Tibial artery (tissue), 4 donors: ENCODE data around the gene PCGF1.

Experiments
- DNase-seq, 2 donors: peaks; one replicate each; pipeline ENCODE4 v3.0.0-alpha.2; 2019
- H3K27ac ChIP-seq, 2 donors: fragments of 200-600 bp; sonication (generic) in 1 of 2; 1 replicate in 1 of 2; 2 replicates in 1 of 2; pipeline ENCODE4 v1.5.1; 2018 to 2019; ENCODE audit warnings: mild to moderate bottlenecking in 1 of 2
- H3K27me3 ChIP-seq, 2 donors: fragments of 200-600 bp; sonication (generic) in 1 of 2; one replicate each; pipeline versions ENCODE4 v1.5.1 to v1.6.0; 2016 to 2019
- H3K36me3 ChIP-seq, 3 donors: fragments of 200-600 bp; sonication (generic) in 2 of 3; one replicate each; pipeline ENCODE4 v1.5.1; 2016 to 2019; ENCODE audit warnings: mild to moderate bottlenecking in 2 of 3
- H3K4me1 ChIP-seq, 4 donors: fragments of 200-600 bp; sonication (generic) in 2 of 4; 1 replicate in 3 of 4; 2 replicates in 1 of 4; pipeline ENCODE4 v1.5.1; 2016 to 2019
- H3K4me3 ChIP-seq, 2 donors: fragments of 200-600 bp; sonication (generic) in 1 of 2; 1 replicate in 1 of 2; 2 replicates in 1 of 2; pipeline ENCODE4 v1.5.1; 2018 to 2019; ENCODE audit warnings: mild to moderate bottlenecking in 2 of 2
- H3K9me3 ChIP-seq, 3 donors: fragments of 200-600 bp; sonication (generic) in 1 of 3; one replicate each; pipeline ENCODE4 v1.5.1; 2016 to 2019
- intact Hi-C: fragments of 100-400 bp; cut with DNase I; formaldehyde crosslinking; loops from one replicate; pipeline ENCODE4 v1.15.0; 2023; ENCODE audit warnings: low total_unique reads
- TF ChIP-seq, protein P1 (sequence below), 2 experiments: fragments of 200-600 bp in 1 of 2; fragments of 450-650 bp in 1 of 2; IDR thresholded peaks; one replicate each; pipeline ENCODE4 v1.5.1; 2017 to 2019; ENCODE audit warnings: antibody characterized with exemption in 2 of 2, mild to moderate bottlenecking in 1 of 2, moderate library complexity in 1 of 2

The PCGF1 gene

DNA sequence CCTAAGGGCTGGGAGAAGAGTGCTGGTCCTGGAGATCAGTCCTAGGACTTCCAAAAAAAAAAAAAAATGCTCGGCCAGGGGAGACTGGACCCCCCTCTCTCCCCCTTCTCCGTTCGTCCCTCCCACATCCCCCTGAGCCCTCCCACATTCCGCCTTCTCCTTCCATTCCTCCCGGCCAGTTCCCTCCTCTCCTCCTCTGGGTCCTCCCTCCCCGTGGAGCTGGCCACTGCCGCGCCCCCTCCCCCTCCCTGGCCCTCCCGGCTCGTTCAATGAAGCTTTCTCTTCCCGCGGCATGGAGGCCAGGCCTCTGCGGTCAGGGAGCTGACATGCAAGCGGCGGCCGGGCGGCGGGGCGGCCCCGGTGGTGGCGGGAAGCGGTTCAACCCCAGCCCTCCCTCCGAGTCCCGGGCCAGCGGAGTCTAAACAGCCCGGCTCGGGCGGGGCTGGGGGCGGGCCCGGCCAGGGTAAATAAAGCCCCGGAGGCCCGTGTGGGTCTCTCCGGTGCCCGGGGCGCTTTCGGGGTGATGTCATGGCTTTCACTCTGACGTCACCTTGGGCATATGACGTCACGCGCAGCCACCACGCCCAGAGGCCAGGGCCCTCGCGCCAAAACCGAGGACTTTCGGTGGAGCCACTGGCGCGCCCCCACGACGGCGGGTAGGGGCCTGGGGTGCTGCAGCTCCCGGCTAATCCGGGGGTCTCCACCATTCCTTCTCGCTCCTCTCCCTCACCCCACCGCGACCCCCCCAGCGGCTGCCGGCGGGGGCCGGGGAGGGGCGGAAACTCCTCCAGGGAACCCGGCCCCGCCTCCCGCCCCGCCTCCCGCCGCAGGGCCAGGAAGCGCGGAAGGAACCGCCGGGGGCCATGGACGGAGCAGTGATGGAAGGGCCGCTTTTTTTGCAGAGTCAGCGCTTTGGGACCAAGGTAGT, 46.7 kb upstream of the PCGF1 start, which contains the start of the genes DOK1 and LOXL3:
Gene DOK1, plus strand, starts transcription at position 829 of the 928 bp plus-strand sequence. Its CDS starts 35 bp downstream, at position 864.
Gene LOXL3, minus strand, starts transcription at position 51 of the 928 bp plus-strand sequence. CDS start 1,308 bp downstream, outside the sequence.
- H3K27ac ChIP-seq, result peak within 1 kb of the TSS; percentile 84 to 91
- H3K4me3 ChIP-seq, result peak within 1 kb of the TSS; percentile 66 to 92
- H3K36me3 ChIP-seq, result peaks cover 0 to 10% (median 0%) of the 10 kb centered on the region in 3 donors
- TF ChIP-seq, protein P1, sequence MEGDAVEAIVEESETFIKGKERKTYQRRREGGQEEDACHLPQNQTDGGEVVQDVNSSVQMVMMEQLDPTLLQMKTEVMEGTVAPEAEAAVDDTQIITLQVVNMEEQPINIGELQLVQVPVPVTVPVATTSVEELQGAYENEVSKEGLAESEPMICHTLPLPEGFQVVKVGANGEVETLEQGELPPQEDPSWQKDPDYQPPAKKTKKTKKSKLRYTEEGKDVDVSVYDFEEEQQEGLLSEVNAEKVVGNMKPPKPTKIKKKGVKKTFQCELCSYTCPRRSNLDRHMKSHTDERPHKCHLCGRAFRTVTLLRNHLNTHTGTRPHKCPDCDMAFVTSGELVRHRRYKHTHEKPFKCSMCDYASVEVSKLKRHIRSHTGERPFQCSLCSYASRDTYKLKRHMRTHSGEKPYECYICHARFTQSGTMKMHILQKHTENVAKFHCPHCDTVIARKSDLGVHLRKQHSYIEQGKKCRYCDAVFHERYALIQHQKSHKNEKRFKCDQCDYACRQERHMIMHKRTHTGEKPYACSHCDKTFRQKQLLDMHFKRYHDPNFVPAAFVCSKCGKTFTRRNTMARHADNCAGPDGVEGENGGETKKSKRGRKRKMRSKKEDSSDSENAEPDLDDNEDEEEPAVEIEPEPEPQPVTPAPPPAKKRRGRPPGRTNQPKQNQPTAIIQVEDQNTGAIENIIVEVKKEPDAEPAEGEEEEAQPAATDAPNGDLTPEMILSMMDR (IDR thresholded peaks at IDR 0.05), result peak in 1 of 2 experiments; percentile 14
- H3K27me3 ChIP-seq, result no peaks in the 10 kb centered on the region
- intact Hi-C loops, result loop anchor here (5.0 kb wide), 1 partner anchor 33 kb away; no protein-coding TSS in a partner anchor
- no peaks in the 10 kb centered on the region for H3K9me3 ChIP-seq
- peak; percentile 87 to 95 for DNase-seq
- H3K4me1 ChIP-seq, result peaks cover 0 to 28% (median 24%) of the 10 kb centered on the region in 4 donors

- H3K27me3 ChIP-seq, result no peaks in the 10 kb centered on the region
- H3K4me3 ChIP-seq, result peak overlapping the region; percentile 66 to 92
- intact Hi-C loops, result loop anchor here (5.0 kb wide), 1 partner anchor 34 kb away; no protein-coding TSS in a partner anchor
- DNase-seq, result peak in 1 of 2 donors; percentile 70
- H3K27ac ChIP-seq, result peak overlapping the region; percentile 84 to 91
- peaks cover 0 to 10% (median 0%) of the 10 kb centered on the region in 3 donors for H3K36me3 ChIP-seq
- TF ChIP-seq, protein P1 (IDR thresholded peaks at IDR 0.05), result no peak
- H3K9me3 ChIP-seq, result no peaks in the 10 kb centered on the region
- peaks cover 0 to 37% (median 30%) of the 10 kb centered on the region in 4 donors for H3K4me1 ChIP-seq
Measured at GRCh38 chr2:74552914-74553811, 45.7 kb upstream of the PCGF1 start.

- Histone ChIP-seq H3K27me3 (no peaks in the 10 kb centered on the region), H3K27ac (peak overlapping the region; percentile 84 to 91), H3K9me3 (no peaks in the 10 kb centered on the region), H3K4me1 (peaks cover 0 to 37% (median 30%) of the 10 kb centered on the region in 4 donors), H3K36me3 (peaks cover 0 to 10% (median 0%) of the 10 kb centered on the region in 3 donors), H3K4me3 (no peak overlapping the region)
- TF ChIP-seq, protein P1 (IDR thresholded peaks at IDR 0.05), result no peak
- intact Hi-C loops, result loop anchor here (5.0 kb wide), 1 partner anchor 35 kb away; no protein-coding TSS in a partner anchor
- no peak for DNase-seq
Measured at GRCh38 chr2:74551942-74552913, 44.7 kb upstream of the PCGF1 start.

DNA sequence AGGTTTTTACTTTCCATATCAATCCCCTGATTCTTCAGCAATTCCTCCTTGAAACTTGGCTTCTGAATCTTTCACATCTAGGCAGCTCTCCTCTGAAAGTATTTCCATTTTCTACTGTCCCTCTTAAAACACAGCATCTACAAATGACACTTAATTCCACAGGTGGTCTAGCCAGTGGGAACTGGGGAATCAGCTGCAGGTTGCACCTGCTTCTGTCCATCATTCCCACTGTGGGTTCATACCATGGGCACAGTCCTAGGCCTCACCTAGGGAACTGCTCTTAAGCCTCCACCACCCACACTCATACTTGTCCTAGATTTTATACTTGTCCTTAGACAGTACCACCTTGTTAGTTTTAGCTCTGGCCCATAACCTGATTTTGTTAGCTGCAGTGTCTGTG, 44.0 kb upstream of the PCGF1 start:
- H3K4me3 ChIP-seq, result no peak overlapping the region
- peaks cover 0 to 37% (median 30%) of the 10 kb centered on the region in 4 donors for H3K4me1 ChIP-seq
- no peaks in the 10 kb centered on the region for H3K27me3 ChIP-seq
- TF ChIP-seq, protein P1 (IDR thresholded peaks at IDR 0.05), result no peak
- H3K9me3 ChIP-seq, result no peaks in the 10 kb centered on the region
- peaks cover 0 to 4% (median 0%) of the 10 kb centered on the region in 3 donors for H3K36me3 ChIP-seq
- no peak for DNase-seq
- intact Hi-C loops, result loop anchor here (5.0 kb wide), 1 partner anchor 36 kb away; no protein-coding TSS in a partner anchor
- no peak overlapping the region for H3K27ac ChIP-seq
